ENCODE results near the gene TLCD3B.

Gene TLCD3B

DNA sequence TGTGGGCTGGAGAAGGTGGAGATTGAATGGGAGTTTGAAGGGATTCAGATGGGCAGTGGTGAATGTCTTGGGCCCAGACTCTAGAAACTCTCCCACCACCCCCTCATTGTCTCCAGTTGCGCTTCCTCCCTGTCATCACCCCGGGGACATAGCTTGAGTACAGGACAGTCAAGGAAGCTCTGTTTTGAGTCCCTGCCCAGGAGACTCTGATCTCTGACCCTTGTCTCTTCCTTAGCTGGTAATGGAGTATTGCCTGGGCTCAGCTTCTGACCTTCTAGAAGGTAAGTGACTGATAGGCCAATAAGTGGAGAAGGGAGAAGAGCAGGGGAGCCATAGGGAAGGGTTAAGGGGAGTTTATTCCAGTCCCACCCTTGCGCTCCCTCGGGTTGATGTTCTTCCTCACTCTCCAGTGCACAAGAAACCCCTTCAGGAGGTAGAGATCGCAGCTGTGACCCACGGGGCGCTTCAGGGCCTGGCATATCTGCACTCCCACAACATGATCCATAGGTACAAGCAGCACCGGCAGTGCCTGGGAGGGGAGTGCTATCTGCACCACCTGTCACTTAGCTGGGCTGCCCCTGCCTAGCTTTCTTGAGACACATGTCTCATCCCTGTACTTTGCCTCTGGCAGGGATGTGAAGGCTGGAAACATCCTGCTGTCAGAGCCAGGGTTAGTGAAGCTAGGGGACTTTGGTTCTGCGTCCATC lies 52.4 kb downstream of the TLCD3B start:
- Histone ChIP-seq H3K36me3 (ENCODE audit: control insufficient read depth, insufficient read depth, low read length) (peaks cover 36% of the 10 kb centered on the region), H3K4me3 (replicated peaks; ENCODE audit: low read depth, low read length) (no peak overlapping the region), H3K27me3 (replicated peaks; ENCODE audit: control insufficient read depth, insufficient read depth, low read length) (no peaks in the 10 kb centered on the region)
- no peak for DNase-seq (ENCODE audit: extremely low read depth, insufficient read length)
- TF ChIP-seq, protein P1, sequence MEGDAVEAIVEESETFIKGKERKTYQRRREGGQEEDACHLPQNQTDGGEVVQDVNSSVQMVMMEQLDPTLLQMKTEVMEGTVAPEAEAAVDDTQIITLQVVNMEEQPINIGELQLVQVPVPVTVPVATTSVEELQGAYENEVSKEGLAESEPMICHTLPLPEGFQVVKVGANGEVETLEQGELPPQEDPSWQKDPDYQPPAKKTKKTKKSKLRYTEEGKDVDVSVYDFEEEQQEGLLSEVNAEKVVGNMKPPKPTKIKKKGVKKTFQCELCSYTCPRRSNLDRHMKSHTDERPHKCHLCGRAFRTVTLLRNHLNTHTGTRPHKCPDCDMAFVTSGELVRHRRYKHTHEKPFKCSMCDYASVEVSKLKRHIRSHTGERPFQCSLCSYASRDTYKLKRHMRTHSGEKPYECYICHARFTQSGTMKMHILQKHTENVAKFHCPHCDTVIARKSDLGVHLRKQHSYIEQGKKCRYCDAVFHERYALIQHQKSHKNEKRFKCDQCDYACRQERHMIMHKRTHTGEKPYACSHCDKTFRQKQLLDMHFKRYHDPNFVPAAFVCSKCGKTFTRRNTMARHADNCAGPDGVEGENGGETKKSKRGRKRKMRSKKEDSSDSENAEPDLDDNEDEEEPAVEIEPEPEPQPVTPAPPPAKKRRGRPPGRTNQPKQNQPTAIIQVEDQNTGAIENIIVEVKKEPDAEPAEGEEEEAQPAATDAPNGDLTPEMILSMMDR (IDR thresholded peaks at IDR 0.05; ENCODE audit: insufficient read depth, low read length, poor library complexity, severe bottlenecking), result no peak

DNA sequence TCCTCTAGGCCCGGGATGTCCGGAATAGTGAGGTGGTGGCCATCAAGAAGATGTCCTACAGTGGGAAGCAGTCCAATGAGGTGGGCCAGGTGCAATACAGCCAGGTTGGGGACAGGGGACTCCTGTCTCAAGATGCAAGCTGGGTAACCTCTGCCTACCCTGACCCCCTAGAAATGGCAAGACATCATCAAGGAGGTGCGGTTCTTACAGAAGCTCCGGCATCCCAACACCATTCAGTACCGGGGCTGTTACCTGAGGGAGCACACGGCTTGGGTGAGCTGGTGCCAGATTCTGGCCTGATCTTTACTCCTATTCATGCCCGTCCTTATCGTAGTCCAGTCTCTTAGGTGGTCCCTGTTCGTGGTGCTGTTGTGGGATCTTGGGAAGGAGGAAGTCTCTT lies 53.0 kb downstream of the TLCD3B start:
- peaks cover 32% of the 10 kb centered on the region for H3K36me3 ChIP-seq (ENCODE audit: control insufficient read depth, insufficient read depth, low read length)
- TF ChIP-seq, protein P1 (IDR thresholded peaks at IDR 0.05; ENCODE audit: insufficient read depth, low read length, poor library complexity, severe bottlenecking), result no peak
- H3K4me3 ChIP-seq (replicated peaks; ENCODE audit: low read depth, low read length), result no peak overlapping the region
- no peak for DNase-seq (ENCODE audit: extremely low read depth, insufficient read length)
- H3K27me3 ChIP-seq (replicated peaks; ENCODE audit: control insufficient read depth, insufficient read depth, low read length), result no peaks in the 10 kb centered on the region

DNA sequence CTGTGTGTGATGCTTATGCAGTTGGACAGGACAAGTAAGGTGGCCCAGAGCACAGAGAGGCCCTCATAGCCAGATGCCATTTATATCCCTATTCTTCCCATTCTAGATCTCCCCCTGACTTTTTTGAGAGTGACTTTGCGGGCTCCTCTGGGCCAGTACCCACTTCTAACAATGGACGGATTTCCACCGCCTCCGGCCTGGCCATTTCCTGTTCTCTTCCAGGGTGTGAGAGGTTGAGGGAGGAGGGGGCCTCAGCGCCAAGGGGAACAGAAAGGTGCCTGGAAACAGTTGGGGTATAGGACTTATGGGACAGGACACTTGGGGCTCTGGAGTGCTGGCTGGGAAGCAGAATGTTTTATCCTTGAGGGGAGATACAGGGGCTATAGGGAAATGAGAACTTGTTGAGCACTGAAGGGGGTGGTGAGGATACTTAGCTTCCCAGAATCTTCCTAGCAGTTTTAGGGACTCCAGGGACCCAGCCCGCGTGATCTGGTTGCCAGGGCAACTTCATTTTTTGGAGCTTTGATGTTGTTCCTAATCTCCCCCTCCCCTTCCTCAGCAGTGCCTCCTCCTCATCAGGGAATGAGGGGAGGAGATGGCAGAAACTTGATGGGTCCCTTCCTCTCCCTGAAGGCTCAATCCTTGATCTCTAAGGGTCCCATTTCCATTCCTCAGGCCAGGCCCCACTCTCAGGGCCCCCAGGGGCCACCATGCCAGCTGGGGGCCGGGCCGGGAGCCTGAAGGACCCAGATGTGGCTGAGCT lies 53.8 kb downstream of the TLCD3B start:
- no peak for DNase-seq (ENCODE audit: extremely low read depth, insufficient read length)
- Histone ChIP-seq H3K4me3 (replicated peaks; ENCODE audit: low read depth, low read length) (no peak overlapping the region), H3K27me3 (replicated peaks; ENCODE audit: control insufficient read depth, insufficient read depth, low read length) (no peaks in the 10 kb centered on the region), H3K36me3 (ENCODE audit: control insufficient read depth, insufficient read depth, low read length) (peaks cover 26% of the 10 kb centered on the region)
- TF ChIP-seq, protein P1 (IDR thresholded peaks at IDR 0.05; ENCODE audit: insufficient read depth, low read length, poor library complexity, severe bottlenecking), result no peak

DNA sequence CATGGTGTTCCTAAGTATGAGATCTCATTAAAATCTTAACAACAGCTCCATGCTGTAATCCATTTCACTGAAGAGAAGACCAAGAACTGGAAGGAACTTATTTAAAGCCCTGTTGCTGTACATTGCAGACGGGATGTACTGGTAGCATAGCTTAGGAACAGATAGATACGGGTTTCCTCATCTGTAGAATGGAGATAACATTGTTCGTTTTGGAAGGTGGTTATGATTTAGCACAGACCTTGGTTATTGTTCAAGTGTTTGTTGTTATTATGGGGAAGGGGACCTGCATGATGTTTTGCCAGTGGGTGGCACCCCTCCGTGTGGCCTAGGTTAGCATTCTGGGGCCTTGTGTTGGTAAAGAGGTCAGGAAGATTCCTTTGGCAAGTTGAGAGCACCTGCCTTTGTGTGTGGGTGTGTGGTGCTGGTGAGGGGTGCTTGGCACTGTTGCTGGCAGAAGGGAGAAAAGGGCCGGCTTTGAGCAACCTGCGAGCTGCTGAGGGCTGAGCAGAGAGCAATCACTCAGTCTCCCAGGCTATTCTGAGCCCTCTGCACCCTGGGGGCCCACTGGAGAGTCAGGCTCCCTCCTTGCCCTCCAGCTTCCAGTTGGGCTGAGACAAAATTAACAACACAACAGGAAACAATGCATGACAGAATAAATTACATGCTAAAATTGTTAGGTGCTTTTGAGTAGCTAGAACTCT lies 55.1 kb downstream of the TLCD3B start:
- Histone ChIP-seq H3K36me3 (ENCODE audit: control insufficient read depth, insufficient read depth, low read length) (peaks cover 21% of the 10 kb centered on the region), H3K27me3 (replicated peaks; ENCODE audit: control insufficient read depth, insufficient read depth, low read length) (no peaks in the 10 kb centered on the region), H3K4me3 (replicated peaks; ENCODE audit: low read depth, low read length) (peak overlapping the region; percentile 97)
- no peak for DNase-seq (ENCODE audit: extremely low read depth, insufficient read length)
- TF ChIP-seq, protein P1 (IDR thresholded peaks at IDR 0.05; ENCODE audit: insufficient read depth, low read length, poor library complexity, severe bottlenecking), result no peak

DNA sequence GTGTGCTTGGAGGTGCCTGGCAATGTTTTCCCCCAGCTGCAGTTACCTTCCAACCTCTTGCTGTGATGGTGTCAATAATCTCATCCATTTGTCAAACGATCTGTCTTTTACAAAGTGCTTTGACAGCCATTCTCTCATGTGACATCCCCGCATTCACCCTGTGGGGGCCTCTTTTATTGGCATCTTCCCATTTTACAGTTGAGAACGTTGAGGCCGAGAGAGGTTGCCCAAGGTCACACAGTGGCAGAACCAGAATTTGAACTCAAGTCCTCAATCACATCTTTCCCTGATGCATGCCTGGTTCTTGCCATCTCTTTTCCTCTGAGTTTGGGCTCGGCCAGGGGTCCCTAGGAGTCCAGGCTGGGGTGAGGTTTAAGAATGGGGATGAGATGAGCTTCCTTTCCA lies 55.9 kb downstream of the TLCD3B start:
- Histone ChIP-seq H3K36me3 (ENCODE audit: control insufficient read depth, insufficient read depth, low read length) (peaks cover 18% of the 10 kb centered on the region), H3K27me3 (replicated peaks; ENCODE audit: control insufficient read depth, insufficient read depth, low read length) (no peaks in the 10 kb centered on the region), H3K4me3 (replicated peaks; ENCODE audit: low read depth, low read length) (peak overlapping the region; percentile 97)
- no peak for DNase-seq (ENCODE audit: extremely low read depth, insufficient read length)
- TF ChIP-seq, protein P1 (IDR thresholded peaks at IDR 0.05; ENCODE audit: insufficient read depth, low read length, poor library complexity, severe bottlenecking), result no peak
